SK-N-SH treated with all-trans-retinoic acid at 6 μM for 48 hours (cell line): ENCODE measurements around the gene CAV3.

Experiments used
- ATAC-seq: fragments of 200-7000 bp; cut with Tn5 transposase; 3 replicates; pipeline ENCODE4 v1.9.1; 2020; ENCODE audit warnings: mild to moderate bottlenecking, moderate library complexity
- ARNTL ChIP-seq: fragments of 450-650 bp; formaldehyde crosslinking; IDR thresholded peaks from 2 replicates; pipeline ENCODE4 v1.5.0; 2020; ENCODE audit warnings: low read depth, mild to moderate bottlenecking, moderate library complexity, borderline replicate concordance
- BACH2 ChIP-seq: fragments of 250-450 bp; sonication (Bioruptor Pico); IDR thresholded peaks from 2 replicates; pipeline ENCODE4 v1.9.0; 2021; ENCODE audit warnings: mild to moderate bottlenecking, borderline replicate concordance
- CSDC2 ChIP-seq: fragments of 250-450 bp; sonication (Bioruptor Pico); IDR thresholded peaks from 2 replicates; pipeline ENCODE4 v1.5.0; 2020; ENCODE audit warnings: mild to moderate bottlenecking, moderate library complexity
- ESRRG ChIP-seq: fragments of 250-450 bp; sonication (Bioruptor Pico); IDR thresholded peaks from 2 replicates; pipeline ENCODE4 v1.6.1; 2021; ENCODE audit warnings: mild to moderate bottlenecking
- ISL1 ChIP-seq: fragments of 250-450 bp; sonication (Bioruptor Pico); IDR thresholded peaks from 2 replicates; pipeline ENCODE4 v2.1.2; 2022; ENCODE audit warnings: mild to moderate bottlenecking, moderate library complexity
- OSR1 ChIP-seq: fragments of 250-450 bp; sonication (Bioruptor Pico); IDR thresholded peaks from 2 replicates; pipeline ENCODE4 v1.8.0; 2022; ENCODE audit warnings: moderate library complexity, mild to moderate bottlenecking, inconsistent platforms
- PPARA ChIP-seq: fragments of 250-450 bp; sonication (Bioruptor Pico); IDR thresholded peaks from 2 replicates; pipeline ENCODE4 v1.5.0; 2020; ENCODE audit warnings: mild to moderate bottlenecking, borderline replicate concordance
- RARB ChIP-seq: fragments of 250-450 bp; sonication (Bioruptor Pico); IDR thresholded peaks from 2 replicates; pipeline ENCODE4 v1.8.0; 2021; ENCODE audit warnings: mild to moderate bottlenecking, moderate library complexity
- SNAI2 ChIP-seq: fragments of 250-450 bp; sonication (Bioruptor Pico); IDR thresholded peaks from 2 replicates; pipeline ENCODE4 v1.5.0; 2020; ENCODE audit warnings: mild to moderate bottlenecking, moderate library complexity
- TCF4 ChIP-seq: fragments of 250-450 bp; sonication (Bioruptor Pico); IDR thresholded peaks from 2 replicates; pipeline ENCODE4 v1.8.0; 2021; ENCODE audit warnings: mild to moderate bottlenecking, moderate library complexity, borderline replicate concordance
- TOX ChIP-seq: fragments of 250-450 bp; sonication (Bioruptor Pico); IDR thresholded peaks from 2 replicates; pipeline ENCODE4 v1.8.0; 2021; ENCODE audit warnings: mild to moderate bottlenecking, moderate library complexity, borderline replicate concordance
- ZC3H10 ChIP-seq: fragments of 250-450 bp; sonication (Bioruptor Pico); IDR thresholded peaks from 2 replicates; pipeline ENCODE4 v1.5.1; 2021; ENCODE audit warnings: mild to moderate bottlenecking, moderate library complexity
- ZFP3 ChIP-seq: fragments of 250-450 bp; sonication (Bioruptor Pico); IDR thresholded peaks from 2 replicates; pipeline ENCODE4 v1.5.0; 2020; ENCODE audit warnings: mild to moderate bottlenecking, moderate library complexity
- ZFP30 ChIP-seq: fragments of 450-650 bp; formaldehyde crosslinking; IDR thresholded peaks from 2 replicates; pipeline ENCODE4 v1.5.0; 2022; ENCODE audit warnings: mild to moderate bottlenecking, moderate library complexity
- ZNF565 ChIP-seq: fragments of 450-650 bp; formaldehyde crosslinking; conservative IDR thresholded peaks from 2 replicates; pipeline ENCODE4 v1.5.0; 2020; ENCODE audit warnings: low read depth, mild to moderate bottlenecking, moderate library complexity
- ZNF70 ChIP-seq: fragments of 450-650 bp; formaldehyde crosslinking; IDR thresholded peaks from 2 replicates; pipeline ENCODE4 v1.5.0; 2020; ENCODE audit warnings: mild to moderate bottlenecking, moderate library complexity
- ZNF8 ChIP-seq: fragments of 450-650 bp; formaldehyde crosslinking; IDR thresholded peaks from 2 replicates; pipeline ENCODE4 v1.5.0; 2020; ENCODE audit warnings: mild to moderate bottlenecking, moderate library complexity
- TF ChIP-seq, protein P1 (sequence below): fragments of 250-450 bp; sonication (Bioruptor Pico); IDR thresholded peaks from 2 replicates; pipeline ENCODE4 v1.5.1; 2020; ENCODE audit warnings: low read depth, mild to moderate bottlenecking, moderate library complexity
- TF ChIP-seq, protein P2 (sequence below): fragments of 250-450 bp; sonication (Bioruptor Pico); IDR thresholded peaks from 2 replicates; pipeline ENCODE4 v1.5.1; 2021; ENCODE audit warnings: mild to moderate bottlenecking, moderate library complexity
- TF ChIP-seq, protein P3 (sequence below): fragments of 250-450 bp; sonication (Bioruptor Pico); IDR thresholded peaks from 2 replicates; pipeline ENCODE4 v1.8.0; 2021; ENCODE audit warnings: low read depth, mild to moderate bottlenecking, moderate library complexity, borderline replicate concordance
- TF ChIP-seq, protein P4 (sequence below): fragments of 250-450 bp; sonication (Bioruptor Pico); IDR thresholded peaks from 2 replicates; pipeline ENCODE4 v1.8.0; 2020; ENCODE audit warnings: mild to moderate bottlenecking, moderate library complexity, borderline replicate concordance

CAV3 gene

DNA sequence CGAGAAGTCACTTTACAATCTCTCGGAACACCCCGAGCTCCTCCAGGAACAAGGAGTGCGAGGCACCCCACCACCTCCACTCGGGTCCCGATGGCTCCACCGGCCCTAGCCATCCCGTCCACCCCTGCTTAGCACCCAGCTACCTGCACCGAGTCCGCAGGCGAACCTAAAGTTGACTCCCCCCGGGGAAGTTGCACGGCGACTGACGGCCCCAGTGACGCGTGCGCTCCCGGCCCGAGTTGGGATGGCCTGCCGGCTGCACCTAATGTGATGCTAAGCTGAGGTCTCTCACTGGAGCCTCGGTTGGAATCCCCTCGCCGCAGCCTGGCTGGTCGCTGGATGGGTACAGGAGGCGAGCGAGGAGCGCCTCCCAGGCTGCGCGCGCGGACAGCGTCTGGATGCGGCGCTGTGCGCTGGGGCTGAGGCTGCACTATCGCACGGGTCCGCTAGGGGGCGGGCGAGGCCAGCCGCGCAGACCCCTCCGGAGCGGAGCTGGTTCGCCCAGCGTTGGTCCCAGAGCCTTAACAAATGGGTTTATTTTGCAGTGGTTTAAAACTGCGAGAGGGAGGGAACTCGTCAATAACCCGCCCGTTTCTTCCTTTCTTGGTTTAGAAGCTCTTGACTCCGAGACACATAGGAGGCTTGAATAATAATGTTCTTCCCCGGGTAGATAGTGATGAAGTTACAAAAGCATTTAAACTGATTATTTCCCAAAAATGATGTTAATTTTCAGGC lies 35.7 kb downstream of the CAV3 start, which contains the start of gene OXTR:
OXTR (minus strand) TSS at position 526 of the 735 bp plus-strand sequence. CDS start 1,426 bp downstream, outside the sequence.
- no peak for TF ChIP-seq SNAI2
- TF ChIP-seq RARB (CRISPR knock-in tag) = no peak
- no peak for TF ChIP-seq OSR1
- no peak for TF ChIP-seq ZNF70 (CRISPR knock-in tag)
- no peak for TF ChIP-seq ESRRG (CRISPR knock-in tag)
- no peak for TF ChIP-seq PPARA
- TF ChIP-seq TOX = no peak
- TF ChIP-seq ZNF8 = no peak
- TF ChIP-seq ZFP3 (CRISPR knock-in tag) = no peak
- TF ChIP-seq, protein P1, sequence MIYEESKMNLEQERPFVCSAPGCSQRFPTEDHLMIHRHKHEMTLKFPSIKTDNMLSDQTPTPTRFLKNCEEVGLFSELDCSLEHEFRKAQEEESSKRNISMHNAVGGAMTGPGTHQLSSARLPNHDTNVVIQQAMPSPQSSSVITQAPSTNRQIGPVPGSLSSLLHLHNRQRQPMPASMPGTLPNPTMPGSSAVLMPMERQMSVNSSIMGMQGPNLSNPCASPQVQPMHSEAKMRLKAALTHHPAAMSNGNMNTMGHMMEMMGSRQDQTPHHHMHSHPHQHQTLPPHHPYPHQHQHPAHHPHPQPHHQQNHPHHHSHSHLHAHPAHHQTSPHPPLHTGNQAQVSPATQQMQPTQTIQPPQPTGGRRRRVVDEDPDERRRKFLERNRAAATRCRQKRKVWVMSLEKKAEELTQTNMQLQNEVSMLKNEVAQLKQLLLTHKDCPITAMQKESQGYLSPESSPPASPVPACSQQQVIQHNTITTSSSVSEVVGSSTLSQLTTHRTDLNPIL = no peak
- no peak for TF ChIP-seq TCF4 (CRISPR knock-in tag)
- ATAC-seq = peak; percentile 99

DNA sequence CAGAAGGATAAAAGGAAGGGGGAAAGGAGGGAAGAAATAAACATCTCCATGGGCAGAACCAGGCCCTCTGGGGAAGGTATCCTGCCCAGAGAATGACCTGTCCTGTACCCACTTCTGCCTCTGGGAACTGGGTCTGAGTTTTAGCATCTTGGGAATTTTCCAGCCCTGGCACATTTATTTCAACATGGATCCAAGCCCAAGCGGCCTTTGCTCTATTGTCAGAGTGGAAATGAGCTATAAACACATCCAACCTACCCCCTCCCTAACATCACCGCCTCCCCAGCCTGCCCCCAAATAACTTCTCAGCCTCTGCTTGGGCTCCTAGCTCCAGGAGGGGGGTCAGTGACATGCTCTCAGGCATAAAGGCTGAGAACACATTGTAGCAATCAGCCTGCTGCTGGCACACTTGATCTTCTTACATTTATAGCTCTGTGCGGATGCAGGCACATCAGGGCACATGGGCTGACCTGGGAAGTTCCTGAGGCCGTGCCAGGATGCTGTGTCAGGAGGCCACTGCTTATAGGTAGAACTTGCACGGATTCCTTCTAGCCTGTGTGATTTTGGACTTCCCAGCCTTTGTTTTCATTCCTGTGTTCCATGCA lies 40.4 kb downstream of the CAV3 start:
- no peak for ATAC-seq
- no peak for TF ChIP-seq ARNTL
- TF ChIP-seq, all 23 proteins: peak for 0

DNA sequence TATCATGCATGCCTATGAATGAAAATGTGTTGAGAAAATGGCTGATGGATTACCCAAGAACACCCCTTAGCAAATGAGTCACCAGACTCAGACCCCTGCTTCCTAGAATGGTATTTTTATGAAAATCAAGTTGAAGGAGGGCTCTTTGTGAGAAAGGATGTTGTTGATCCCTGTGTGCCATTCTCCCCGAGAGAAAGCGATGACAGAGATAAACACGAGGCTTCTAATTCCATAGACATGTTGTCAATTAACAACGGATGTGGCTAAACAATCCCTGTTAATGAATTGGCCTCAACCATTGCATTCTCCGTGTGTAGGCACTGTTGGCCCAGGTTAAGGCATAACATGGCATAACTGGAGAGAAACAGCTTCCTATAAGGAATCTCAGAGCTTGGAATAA lies 41.6 kb downstream of the CAV3 start:
- ATAC-seq = no peak
- TF ChIP-seq ZC3H10 (CRISPR knock-in tag) (no peak), SNAI2 (no peak), PPARA (no peak), CSDC2 (CRISPR knock-in tag) (no peak), RARB (CRISPR knock-in tag) (no peak), ARNTL (no peak), ZNF565 (CRISPR knock-in tag) (no peak), BACH2 (CRISPR knock-in tag) (no peak), TCF4 (CRISPR knock-in tag) (no peak), ZFP3 (CRISPR knock-in tag) (no peak)
- TF ChIP-seq, protein P2, sequence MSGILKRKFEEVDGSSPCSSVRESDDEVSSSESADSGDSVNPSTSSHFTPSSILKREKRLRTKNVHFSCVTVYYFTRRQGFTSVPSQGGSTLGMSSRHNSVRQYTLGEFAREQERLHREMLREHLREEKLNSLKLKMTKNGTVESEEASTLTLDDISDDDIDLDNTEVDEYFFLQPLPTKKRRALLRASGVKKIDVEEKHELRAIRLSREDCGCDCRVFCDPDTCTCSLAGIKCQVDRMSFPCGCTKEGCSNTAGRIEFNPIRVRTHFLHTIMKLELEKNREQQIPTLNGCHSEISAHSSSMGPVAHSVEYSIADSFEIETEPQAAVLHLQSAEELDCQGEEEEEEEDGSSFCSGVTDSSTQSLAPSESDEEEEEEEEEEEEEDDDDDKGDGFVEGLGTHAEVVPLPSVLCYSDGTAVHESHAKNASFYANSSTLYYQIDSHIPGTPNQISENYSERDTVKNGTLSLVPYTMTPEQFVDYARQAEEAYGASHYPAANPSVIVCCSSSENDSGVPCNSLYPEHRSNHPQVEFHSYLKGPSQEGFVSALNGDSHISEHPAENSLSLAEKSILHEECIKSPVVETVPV = no peak
- TF ChIP-seq, protein P3, sequence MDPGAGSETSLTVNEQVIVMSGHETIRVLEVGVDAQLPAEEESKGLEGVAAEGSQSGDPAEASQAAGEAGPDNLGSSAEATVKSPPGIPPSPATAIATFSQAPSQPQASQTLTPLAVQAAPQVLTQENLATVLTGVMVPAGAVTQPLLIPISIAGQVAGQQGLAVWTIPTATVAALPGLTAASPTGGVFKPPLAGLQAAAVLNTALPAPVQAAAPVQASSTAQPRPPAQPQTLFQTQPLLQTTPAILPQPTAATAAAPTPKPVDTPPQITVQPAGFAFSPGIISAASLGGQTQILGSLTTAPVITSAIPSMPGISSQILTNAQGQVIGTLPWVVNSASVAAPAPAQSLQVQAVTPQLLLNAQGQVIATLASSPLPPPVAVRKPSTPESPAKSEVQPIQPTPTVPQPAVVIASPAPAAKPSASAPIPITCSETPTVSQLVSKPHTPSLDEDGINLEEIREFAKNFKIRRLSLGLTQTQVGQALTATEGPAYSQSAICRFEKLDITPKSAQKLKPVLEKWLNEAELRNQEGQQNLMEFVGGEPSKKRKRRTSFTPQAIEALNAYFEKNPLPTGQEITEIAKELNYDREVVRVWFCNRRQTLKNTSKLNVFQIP = no peak
- TF ChIP-seq, protein P4, sequence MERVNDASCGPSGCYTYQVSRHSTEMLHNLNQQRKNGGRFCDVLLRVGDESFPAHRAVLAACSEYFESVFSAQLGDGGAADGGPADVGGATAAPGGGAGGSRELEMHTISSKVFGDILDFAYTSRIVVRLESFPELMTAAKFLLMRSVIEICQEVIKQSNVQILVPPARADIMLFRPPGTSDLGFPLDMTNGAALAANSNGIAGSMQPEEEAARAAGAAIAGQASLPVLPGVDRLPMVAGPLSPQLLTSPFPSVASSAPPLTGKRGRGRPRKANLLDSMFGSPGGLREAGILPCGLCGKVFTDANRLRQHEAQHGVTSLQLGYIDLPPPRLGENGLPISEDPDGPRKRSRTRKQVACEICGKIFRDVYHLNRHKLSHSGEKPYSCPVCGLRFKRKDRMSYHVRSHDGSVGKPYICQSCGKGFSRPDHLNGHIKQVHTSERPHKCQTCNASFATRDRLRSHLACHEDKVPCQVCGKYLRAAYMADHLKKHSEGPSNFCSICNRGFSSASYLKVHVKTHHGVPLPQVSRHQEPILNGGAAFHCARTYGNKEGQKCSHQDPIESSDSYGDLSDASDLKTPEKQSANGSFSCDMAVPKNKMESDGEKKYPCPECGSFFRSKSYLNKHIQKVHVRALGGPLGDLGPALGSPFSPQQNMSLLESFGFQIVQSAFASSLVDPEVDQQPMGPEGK = no peak
- TF ChIP-seq, protein P1 = no peak

DNA sequence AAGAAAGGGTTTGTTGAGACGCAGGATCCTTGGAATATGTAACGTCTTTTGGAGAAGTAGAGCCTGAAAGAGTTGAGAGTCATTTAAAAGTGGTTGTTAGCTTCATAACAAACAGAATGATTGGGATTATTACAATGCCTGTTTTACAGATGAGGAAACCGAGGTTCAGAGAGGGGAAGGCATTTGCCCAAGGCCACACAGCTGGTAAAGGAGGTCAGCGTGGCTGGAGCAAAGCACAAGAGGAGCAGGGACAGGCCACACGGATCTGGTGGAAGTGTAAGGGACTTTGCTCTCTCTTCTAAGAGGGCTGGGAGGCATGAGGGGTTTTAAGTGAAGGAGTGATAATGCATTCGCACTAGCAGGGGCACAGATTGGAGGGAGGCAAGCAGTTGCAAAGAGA lies 42.0 kb downstream of the CAV3 start:
- TF ChIP-seq TOX = no peak
- no peak for TF ChIP-seq ZNF8
- TF ChIP-seq ZFP3 (CRISPR knock-in tag) = no peak
- no peak for TF ChIP-seq OSR1
- TF ChIP-seq CSDC2 (CRISPR knock-in tag) = no peak
- TF ChIP-seq ZC3H10 (CRISPR knock-in tag) = no peak
- TF ChIP-seq, protein P3 = no peak
- TF ChIP-seq ESRRG (CRISPR knock-in tag) = no peak
- no peak for TF ChIP-seq ZFP30 (CRISPR knock-in tag)
- no peak for TF ChIP-seq ISL1 (CRISPR knock-in tag)
- TF ChIP-seq ZNF565 (CRISPR knock-in tag) = no peak
- ATAC-seq = no peak
